Panc1 (cell line): Measurements from ENCODE around the gene PALD1. TPM values are rescaled to one million over a fixed set of nuclear protein-coding genes. Genes with fewer than 3 reads are reported as not detected.

ENCODE experiments used
- ATAC-seq: fragments of 200-7000 bp; cut with Tn5 transposase; 2 replicates; pipeline ENCODE4 v1.9.1; 2020; ENCODE audit warnings: mild to moderate bottlenecking, moderate library complexity
- BruUV-seq: library from RNA; stranded (reverse); fragments of 400-500 nt; replicated peaks from 2 replicates; lab custom pipeline; 2021; lab: Mats Ljungman, UMichigan
- CTCF ChIA-PET: fragments of 300-600 bp; sonication (Branson Sonifier 250); formaldehyde crosslinking; loops from one replicate; lab custom pipeline; 2022; ENCODE audit warnings: antibody characterized with exemption; lab: Charles Lee
- POLR2A ChIA-PET: fragments of 300-600 bp; sonication (Branson Sonifier 250); formaldehyde crosslinking; loops from one replicate; lab custom pipeline; 2022; ENCODE audit warnings: antibody characterized with exemption; lab: Charles Lee
- DNase-seq: peaks from one replicate; pipeline ENCODE4 v3.0.0-alpha.2; 2010; ENCODE audit warnings: low read depth, low spot score
- H3K27ac ChIP-seq: 2 replicates; pipeline ENCODE4 v1.5.1; 2011; ENCODE audit warnings: mild to moderate bottlenecking, low read length, inconsistent platforms
- H3K27me3 ChIP-seq: fragments of 200-500 bp; sonication (Bioruptor generic); 2 replicates; pipeline ENCODE4 v1.6.0; 2014; ENCODE audit warnings: low read length, inconsistent platforms; ENCODE audit not compliant: control insufficient read depth, insufficient read depth
- H3K36me3 ChIP-seq: fragments of 200-500 bp; sonication (Bioruptor generic); 2 replicates; pipeline ENCODE4 v1.5.1; 2014; ENCODE audit warnings: inconsistent platforms, mild to moderate bottlenecking, low read length, moderate library complexity; ENCODE audit not compliant: control insufficient read depth, insufficient read depth
- H3K4me1 ChIP-seq: 2 replicates; pipeline ENCODE4 v1.5.1; 2011; ENCODE audit warnings: inconsistent platforms, mild to moderate bottlenecking, low read length, moderate library complexity; ENCODE audit not compliant: control insufficient read depth, insufficient read depth
- H3K4me3 ChIP-seq, 2 experiments: 2 replicates each; pipeline ENCODE4 v1.5.1; 2011 to 2012; ENCODE audit warnings: low read depth in 2 of 2, low read length in 2 of 2, mild to moderate bottlenecking in 2 of 2, inconsistent platforms in 1 of 2, moderate library complexity in 1 of 2
- H3K9me3 ChIP-seq: fragments of 200-500 bp; sonication (Bioruptor generic); 2 replicates; pipeline ENCODE4 v1.5.1; 2014; ENCODE audit warnings: low read depth, mild to moderate bottlenecking, inconsistent platforms, low read length, moderate library complexity; ENCODE audit not compliant: control insufficient read depth, insufficient read depth
- CTCF ChIP-seq: fragments of 450-650 bp; IDR thresholded peaks from 2 replicates; pipeline ENCODE4 v1.5.1; 2017; ENCODE audit warnings: mild to moderate bottlenecking
- POLR2AphosphoS5 ChIP-seq: IDR thresholded peaks from 2 replicates; pipeline ENCODE4 v1.6.1; 2012; ENCODE audit warnings: mild to moderate bottlenecking, low read depth, low read length, moderate library complexity
- REST ChIP-seq, 2 experiments: IDR thresholded peaks; 2 replicates each; pipeline ENCODE4 v1.6.1; 2011 to 2012; ENCODE audit warnings: low read depth in 2 of 2, control low read depth in 1 of 2, low read length in 1 of 2, mild to moderate bottlenecking in 1 of 2, moderate library complexity in 1 of 2; ENCODE audit not compliant: insufficient read depth in 1 of 2
- SIN3A ChIP-seq: IDR thresholded peaks from 2 replicates; pipeline ENCODE4 v1.6.1; 2012; ENCODE audit warnings: low read depth, mild to moderate bottlenecking, low read length, moderate library complexity, borderline replicate concordance; ENCODE audit not compliant: insufficient read depth
- TCF7L2 ChIP-seq: IDR thresholded peaks from 2 replicates; pipeline ENCODE4 v1.6.1; 2011; ENCODE audit warnings: mild to moderate bottlenecking, low read depth, low read length, inconsistent platforms
- in situ Hi-C: cut with HindIII; loops from 2 replicates; pipeline ENCODE4 v1.10.0; 2016; ENCODE audit warnings: low sequenced_read_pairs, low pct_unique_long_range_greater_than_20kb
- intact Hi-C: fragments of 100-400 bp; cut with micrococcal nuclease; formaldehyde crosslinking; loops from one replicate; pipeline ENCODE4 v1.10.0; 2022; ENCODE audit not compliant: unreplicated experiment
- total RNA-seq: library from RNA; stranded (reverse); gene quantifications from one replicate; pipeline ENCODE4 v1.2.1, GENCODE V29; 2021; ENCODE audit not compliant: unreplicated experiment

Gene PALD1
- total RNA-seq, 1 experiment from 2014 or later = 3.0 TPM

GRCh38 chr10:70502406-70502805 lies 23.8 kb downstream of the PALD1 start:
- POLR2A ChIA-PET = no interaction called here
- no peak overlapping the region for H3K4me3 ChIP-seq
- H3K9me3 ChIP-seq = no peaks in the 10 kb centered on the region
- no peaks in the 10 kb centered on the region for H3K27me3 ChIP-seq
- CTCF ChIA-PET = interaction anchor here (0.7 kb wide), 1 partner anchor 42 kb away, joined by 5 read pairs; no protein-coding TSS in a partner anchor
- in situ Hi-C loops (no loop called here), intact Hi-C loops (no loop called here)
- H3K4me1 ChIP-seq = no peaks in the 10 kb centered on the region
- no TSS peak for BruUV-seq
- H3K36me3 ChIP-seq = no peaks in the 10 kb centered on the region
- DNase-seq = no peak
- TF ChIP-seq CTCF = no peak
- no peak for TF ChIP-seq TCF7L2
- no peak for TF ChIP-seq SIN3A
- TF ChIP-seq REST (IDR thresholded peaks at IDR 0.05; ENCODE audit: insufficient read depth in 1 of 2, low read depth in 2 of 2, low read length in 1 of 2) = no peak
- TF ChIP-seq POLR2AphosphoS5 = no peak
- no peak for ATAC-seq
- H3K27ac ChIP-seq = no peak overlapping the region

GRCh38 chr10:70503776-70504175 lies 25.2 kb downstream of the PALD1 start:
- Histone ChIP-seq H3K27ac (no peak overlapping the region), H3K9me3 (no peaks in the 10 kb centered on the region), H3K27me3 (no peaks in the 10 kb centered on the region), H3K4me1 (no peaks in the 10 kb centered on the region), H3K4me3 (no peak overlapping the region), H3K36me3 (no peaks in the 10 kb centered on the region)
- intact Hi-C loops (no loop called here), in situ Hi-C loops (no loop called here)
- TF ChIP-seq REST (IDR thresholded peaks at IDR 0.05; ENCODE audit: insufficient read depth in 1 of 2, low read depth in 2 of 2, low read length in 1 of 2) (no peak), SIN3A (no peak), TCF7L2 (no peak), POLR2AphosphoS5 (no peak), CTCF (no peak)
- no TSS peak for BruUV-seq
- no peak for ATAC-seq
- CTCF ChIA-PET = no interaction called here
- no peak for DNase-seq
- POLR2A ChIA-PET = no interaction called here
